HepG2 (cell line): ENCODE data around the gene KCND2. TPM values are rescaled to one million over a fixed set of nuclear protein-coding genes. Genes with fewer than 3 reads are reported as not detected.
A peak's percentile ranks its signal among the peaks of the same experiment; 100 is the strongest.

Source experiments
- ATAC-seq: fragments of 200-7000 bp; cut with Tn5 transposase; 3 replicates; pipeline ENCODE4 v1.9.1; 2020; ENCODE audit warnings: mild to moderate bottlenecking, moderate library complexity
- BruUV-seq: library from RNA; stranded (reverse); fragments of 400-500 nt; replicated peaks from 2 replicates; lab custom pipeline; 2021; lab: Mats Ljungman, UMichigan
- CTCF ChIA-PET: fragments of 300-600 bp; formaldehyde crosslinking; extraction: SDS; loops from one replicate; lab custom pipeline; 2021; ENCODE audit warnings: low total read pairs, inconsistent platforms, low intra/inter-chr PET ratio; lab: Yijun Ruan, JAX
- POLR2A ChIA-PET: fragments of 350-600 bp; sonication (Branson Sonifier 250); formaldehyde crosslinking; loops from one replicate; lab custom pipeline; 2020; ENCODE audit warnings: antibody characterized with exemption, inconsistent platforms; lab: Yijun Ruan, JAX
- DNase-seq: peaks from one replicate; pipeline ENCODE4 v3.0.0-alpha.2; 2015; ENCODE audit warnings: low spot score
- FAIRE-seq: peaks from 3 replicates; lab custom pipeline; 2011; peaks lifted over from hg19 to GRCh38; lab: Jason Lieb, UNC
- H2AFZ ChIP-seq: one replicate; pipeline ENCODE4 v1.6.1; 2011; ENCODE audit warnings: low read length, inconsistent platforms
- H3K27ac ChIP-seq: fragments of 300-600 bp; 3 replicates; pipeline ENCODE4 v1.8.0; 2011; ENCODE audit warnings: mixed run types, mild to moderate bottlenecking, mixed read lengths, low read length, inconsistent platforms; ENCODE audit not compliant: insufficient read depth; ENCODE audit errors: extremely low read length
- H3K27me3 ChIP-seq, 2 experiments: fragments of 200-600 bp in 1 of 2; 2 replicates in 1 of 2; 3 replicates in 1 of 2; pipeline versions ENCODE4 v1.6.0 to v1.8.0; 2011; ENCODE audit warnings: low read length in 2 of 2, mild to moderate bottlenecking in 2 of 2, moderate library complexity in 2 of 2, inconsistent platforms in 1 of 2; ENCODE audit not compliant: insufficient read depth in 2 of 2, control insufficient read depth in 1 of 2
- H3K36me3 ChIP-seq, 2 experiments: fragments of 200-600 bp in 1 of 2; replicated peaks in 1 of 2; 2 replicates in 1 of 2; 3 replicates in 1 of 2; pipeline versions ENCODE4 v1.5.1 to v1.8.0; 2011; ENCODE audit warnings: low read length in 2 of 2, inconsistent platforms in 1 of 2; ENCODE audit not compliant: insufficient read depth in 2 of 2, control insufficient read depth in 1 of 2
- H3K4me1 ChIP-seq: 2 replicates; pipeline ENCODE4 v1.5.1; 2012; ENCODE audit warnings: low read length, inconsistent platforms; ENCODE audit not compliant: insufficient read depth
- H3K4me2 ChIP-seq: 2 replicates; pipeline ENCODE4 v1.6.0; 2011; ENCODE audit warnings: low read depth, low read length, inconsistent platforms
- H3K4me3 ChIP-seq, 3 experiments: fragments of 200-600 bp in 1 of 3; sonication (generic), shearing (Covaris generic) in 1 of 3; replicated peaks in 1 of 3; 2 replicates each; pipeline ENCODE4 v1.5.1; 2011 to 2016; ENCODE audit warnings: low read length in 3 of 3, inconsistent platforms in 2 of 3, low read depth in 2 of 3, mild to moderate bottlenecking in 2 of 3, control low read depth in 1 of 3, mixed read lengths in 1 of 3; ENCODE audit not compliant: insufficient read depth in 1 of 3
- H3K79me2 ChIP-seq: one replicate; pipeline ENCODE4 v1.6.1; 2011; ENCODE audit warnings: low read length, inconsistent platforms; ENCODE audit not compliant: insufficient read depth
- H3K9ac ChIP-seq: 2 replicates; pipeline ENCODE4 v1.6.0; 2011; ENCODE audit warnings: mild to moderate bottlenecking, low read depth, low read length, inconsistent platforms; ENCODE audit not compliant: insufficient read depth
- H3K9me3 ChIP-seq: 2 replicates; pipeline ENCODE4 v1.5.1; 2012; ENCODE audit warnings: mild to moderate bottlenecking, low read length
- H4K20me1 ChIP-seq: 2 replicates; pipeline ENCODE4 v1.6.0; 2011; ENCODE audit warnings: inconsistent platforms, mild to moderate bottlenecking, low read length, moderate library complexity; ENCODE audit not compliant: insufficient read depth
- AGO1 ChIP-seq: fragments of 200-400 bp; formaldehyde crosslinking; IDR thresholded peaks from 2 replicates; pipeline ENCODE4 v1.6.1; 2017; ENCODE audit warnings: mild to moderate bottlenecking, low read depth, low read length, moderate library complexity; ENCODE audit not compliant: poor library complexity, severe bottlenecking
- FOSL2 ChIP-seq: sonication (generic); formaldehyde crosslinking; IDR thresholded peaks from 2 replicates; pipeline ENCODE4 v1.4.0; 2020; ENCODE audit warnings: missing genetic modification reagents
- FOXC1 ChIP-seq: sonication (generic); formaldehyde crosslinking; IDR thresholded peaks from 2 replicates; pipeline ENCODE4 v1.8.0; 2022; ENCODE audit warnings: mild to moderate bottlenecking, missing genetic modification reagents, borderline replicate concordance
- MXD4 ChIP-seq: IDR thresholded peaks from 2 replicates; pipeline ENCODE4 v1.6.1; 2016; ENCODE audit warnings: mild to moderate bottlenecking, missing biosample characterization, missing genetic modification reagents
- ZNF33B ChIP-seq: sonication (generic); formaldehyde crosslinking; IDR thresholded peaks from 2 replicates; pipeline ENCODE4 v1.5.1; 2020; ENCODE audit warnings: mild to moderate bottlenecking, missing genetic modification reagents
- ZNF546 ChIP-seq: sonication (generic); formaldehyde crosslinking; conservative IDR thresholded peaks from 2 replicates; pipeline ENCODE4 v1.8.1; 2023; ENCODE audit warnings: mild to moderate bottlenecking, missing genetic modification reagents
- WGBS: methylation state at CpG from one replicate; pipeline ENCODE4 v1.1.6; 2017; ENCODE audit warnings: low lambda C conversion rate; 5-methylcytosine and 5-hydroxymethylcytosine counted together
- in situ Hi-C: cut with HindIII; loops from 2 replicates; pipeline ENCODE4 v1.10.0; 2017; ENCODE audit warnings: low pct_unique_long_range_greater_than_20kb; ENCODE audit not compliant: extremely low pct_ligation_motif_present
- intact Hi-C: fragments of 100-400 bp; cut with micrococcal nuclease; formaldehyde crosslinking; loops from one replicate; pipeline ENCODE4 v1.10.0; 2022; ENCODE audit not compliant: unreplicated experiment
- polyA plus RNA-seq, 8 experiments: library from polyadenylated mRNA; depleted of rRNA in 3 of 8; stranded (reverse) in 7 of 8; unstranded in 1 of 8; fragments of >200 nt; fragmentation: Illumina TruSeq in 4 of 8; extraction: Trizol in 4 of 8; gene quantifications; 2 replicates each; pipeline versions ENCODE4 v1.2.1 to v1.2.3, GENCODE V29; 2011 to 2016; ENCODE audit warnings: low read depth in 4 of 8, missing spikeins in 1 of 8, mixed read lengths in 1 of 8; ENCODE audit not compliant: insufficient read depth in 1 of 8
- total RNA-seq, 5 experiments: library from RNA; depleted of rRNA; stranded (reverse); fragments of >200 nt; fragmentation: Illumina TruSeq; extraction: Trizol; gene quantifications; 2 replicates each; pipeline ENCODE4 v1.2.3, GENCODE V29; 2016; ENCODE audit warnings: low read depth in 1 of 5
- TF ChIP-seq, protein P1 (sequence below): sonication (generic); formaldehyde crosslinking; IDR thresholded peaks from 2 replicates; pipeline ENCODE4 v1.8.0; 2022; ENCODE audit warnings: mild to moderate bottlenecking, missing genetic modification reagents; ENCODE audit not compliant: insufficient replicate concordance

KCND2 gene
- total and polyA plus RNA-seq, 2 of the 13 experiments (the other 11 are each of a cell fraction or from before 2014, with no cell fraction given): not detected

DNA sequence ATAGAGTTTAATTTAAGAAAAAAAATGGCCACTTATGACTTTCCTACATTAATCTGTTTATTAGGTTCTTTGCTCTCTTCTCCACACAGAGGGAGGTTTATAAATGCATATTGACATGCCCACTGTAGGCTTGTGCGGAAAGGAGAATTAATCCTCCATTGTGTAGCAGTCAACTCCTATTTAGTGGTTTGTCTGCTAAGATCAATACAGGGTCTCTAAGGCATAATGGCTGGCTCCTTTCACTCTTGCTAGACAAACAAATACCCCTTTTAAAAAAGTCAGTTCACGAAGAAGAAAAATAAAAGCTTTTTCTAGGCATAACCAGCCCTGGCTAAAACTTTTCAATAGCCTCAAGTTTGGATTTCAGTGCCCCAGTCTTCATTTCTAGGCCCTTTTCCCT is 443.3 kb downstream of the KCND2 start:
- intact Hi-C loops: no loop called here
- ChIA-PET POLR2A (no interaction called here), CTCF (no interaction called here)
- in situ Hi-C loops: no loop called here
- Histone ChIP-seq H3K36me3 (no peaks in the 10 kb centered on the region), H3K9ac (no peak overlapping the region), H4K20me1 (no peaks in the 10 kb centered on the region), H3K4me1 (no peaks in the 10 kb centered on the region), H2AFZ (no peak overlapping the region), H3K9me3 (no peaks in the 10 kb centered on the region), H3K4me3 (no peak overlapping the region), H3K4me2 (no peak overlapping the region), H3K27me3 (no peaks in the 10 kb centered on the region), H3K27ac (no peak overlapping the region), H3K79me2 (no peaks in the 10 kb centered on the region)
- no TSS peak for BruUV-seq
- FAIRE-seq (no peak), ATAC-seq (no peak), DNase-seq (no peak)
- 40% methylated on average over 2 of the region's 2 CpGs for WGBS
- TF ChIP-seq AGO1 (no peak), ZNF33B (no peak), MXD4 (CRISPR knock-in tag) (no peak), FOXC1 (CRISPR knock-in tag) (no peak), ZNF546 (CRISPR knock-in tag) (no peak)

GRCh38 chr7:120717166-120717565 is 444.2 kb downstream of the KCND2 start:
- no peak for ATAC-seq
- Histone ChIP-seq H3K9ac (no peak overlapping the region), H4K20me1 (no peaks in the 10 kb centered on the region), H2AFZ (no peak overlapping the region), H3K27ac (no peak overlapping the region), H3K4me2 (no peak overlapping the region), H3K36me3 (no peaks in the 10 kb centered on the region), H3K9me3 (no peaks in the 10 kb centered on the region), H3K79me2 (no peaks in the 10 kb centered on the region), H3K4me1 (no peaks in the 10 kb centered on the region), H3K27me3 (no peaks in the 10 kb centered on the region), H3K4me3 (no peak overlapping the region)
- intact Hi-C loops (no loop called here), in situ Hi-C loops (no loop called here)
- BruUV-seq: no TSS peak
- 1% methylated on average over 4 of the region's 4 CpGs for WGBS
- CTCF ChIA-PET: no interaction called here
- 0 out of 2 replicates have a peak, but pooled peaks have one; percentile 6 for TF ChIP-seq FOSL2
- TF ChIP-seq, protein P1, sequence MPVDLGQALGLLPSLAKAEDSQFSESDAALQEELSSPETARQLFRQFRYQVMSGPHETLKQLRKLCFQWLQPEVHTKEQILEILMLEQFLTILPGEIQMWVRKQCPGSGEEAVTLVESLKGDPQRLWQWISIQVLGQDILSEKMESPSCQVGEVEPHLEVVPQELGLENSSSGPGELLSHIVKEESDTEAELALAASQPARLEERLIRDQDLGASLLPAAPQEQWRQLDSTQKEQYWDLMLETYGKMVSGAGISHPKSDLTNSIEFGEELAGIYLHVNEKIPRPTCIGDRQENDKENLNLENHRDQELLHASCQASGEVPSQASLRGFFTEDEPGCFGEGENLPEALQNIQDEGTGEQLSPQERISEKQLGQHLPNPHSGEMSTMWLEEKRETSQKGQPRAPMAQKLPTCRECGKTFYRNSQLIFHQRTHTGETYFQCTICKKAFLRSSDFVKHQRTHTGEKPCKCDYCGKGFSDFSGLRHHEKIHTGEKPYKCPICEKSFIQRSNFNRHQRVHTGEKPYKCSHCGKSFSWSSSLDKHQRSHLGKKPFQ (CRISPR knock-in tag): no peak
- DNase-seq: peak; percentile 6
- no peak for FAIRE-seq
- POLR2A ChIA-PET: no interaction called here
